Adipose tissue (tissue), 3 donors: ENCODE data around the gene LRRC4C. TPM values are rescaled to one million over a fixed set of nuclear protein-coding genes. Genes with fewer than 3 reads are reported as not detected.

Experiments used
- H3K27ac ChIP-seq: one replicate; pipeline ENCODE4 v1.5.1; 2013; ENCODE audit warnings: low read depth, low read length
- WGBS, 3 donors: extraction: QIAGEN DNeasy Blood & Tissue Kit; methylation state at CpG; one replicate each; pipeline ENCODE4 v1.1.7; 2013; 5-methylcytosine and 5-hydroxymethylcytosine counted together
- polyA plus RNA-seq, 3 donors: library from polyadenylated mRNA; stranded (reverse); fragments of 200-250 nt; gene quantifications; one replicate each; pipeline ENCODE4 v1.2.3, GENCODE V29; 2013
- donor health status: healthy with polysubstance abuse.
- donor health status: Bipolar disorder and iron deficiency.
- donor health status: healthy.

The LRRC4C gene
- polyA plus RNA-seq, 3 donors = 0.06 to 1.1 (median 0.74) TPM

GRCh38 chr11:41286751-41287150 is 172.7 kb downstream of the LRRC4C start:
- H3K27ac ChIP-seq = no peak overlapping the region

DNA sequence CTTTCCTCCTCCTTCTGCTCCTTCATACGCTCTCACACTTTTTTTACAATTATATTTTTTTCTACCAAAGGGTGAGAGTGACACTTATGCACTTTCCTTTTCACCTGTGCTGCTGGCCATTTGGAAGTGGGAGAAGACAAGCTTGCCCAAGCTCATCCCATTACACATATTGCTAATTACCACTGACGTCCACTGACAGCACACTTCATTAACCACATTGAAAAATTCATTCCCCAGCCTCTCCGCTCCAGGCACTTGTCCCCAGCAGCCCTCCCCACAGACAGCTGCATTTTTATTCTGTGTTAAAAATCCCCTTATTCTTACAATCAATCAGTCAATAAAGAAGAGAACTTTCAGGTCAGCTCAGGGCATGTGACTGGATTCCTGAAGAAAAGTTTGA is 175.1 kb downstream of the LRRC4C start:
- H3K27ac ChIP-seq = no peak overlapping the region
- whole genome bisulfite sequencing, 3 donors = 60 to 82% (median 75%) methylated on average over 3 of the region's 3 CpGs

GRCh38 chr11:41283191-41283930 is 176.1 kb downstream of the LRRC4C start:
- 64 to 78% (median 74%) methylated on average over 6 of the region's 6 CpGs for WGBS, 3 donors

DNA sequence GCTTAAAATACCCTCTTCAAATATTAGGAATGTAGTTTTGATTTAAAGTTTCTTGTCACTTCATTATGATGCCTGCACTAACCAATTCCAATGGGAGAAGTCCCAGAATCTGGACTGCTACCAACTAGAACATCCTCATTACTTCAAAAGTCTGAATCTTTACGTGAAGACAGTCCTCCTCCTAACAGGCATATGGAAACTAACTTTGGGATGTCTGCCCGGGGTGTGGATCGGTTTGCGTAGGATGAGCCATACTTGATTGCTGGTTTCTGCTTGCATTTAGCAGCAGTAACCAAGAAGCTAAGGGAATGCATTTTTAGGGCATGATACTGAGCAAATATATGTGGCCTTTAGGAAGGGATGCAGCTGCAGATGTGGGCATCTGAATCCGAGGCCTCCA is 177.1 kb downstream of the LRRC4C start:
- H3K27ac ChIP-seq = no peak overlapping the region
- WGBS, 3 donors = 59 to 72% (median 60%) methylated on average over 5 of the region's 5 CpGs

More at GRCh38 chr11:41283191-41283930, 176.1 kb downstream of the LRRC4C start:
- no peak overlapping the region for H3K27ac ChIP-seq

DNA sequence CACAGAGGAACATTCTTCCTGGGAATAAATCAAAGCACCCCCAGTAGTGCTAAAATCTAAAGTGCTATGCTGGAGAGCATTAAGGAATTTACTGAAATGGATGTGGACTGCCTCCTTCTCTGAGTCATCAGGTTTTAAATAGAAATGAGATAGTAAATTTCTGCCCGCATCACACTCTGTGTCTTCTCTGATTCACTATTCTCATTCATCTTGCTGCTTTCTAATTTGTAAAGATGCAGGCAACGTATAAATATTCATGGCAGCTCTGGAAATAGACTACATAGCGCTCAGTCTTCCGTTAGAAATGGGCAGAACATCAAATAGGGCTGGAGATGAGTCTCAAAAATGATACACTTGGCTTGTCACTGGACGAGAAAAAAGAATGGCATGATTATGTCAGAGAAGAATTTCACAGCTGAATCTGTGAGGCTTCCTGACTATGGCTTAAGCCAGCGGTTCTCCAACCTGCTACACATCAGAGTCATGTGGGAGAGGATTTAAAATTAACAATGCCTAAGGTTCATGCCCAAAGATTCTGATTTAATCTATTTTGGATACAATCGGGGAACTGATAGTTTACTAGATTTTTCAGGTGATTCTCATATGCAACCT is 178.2 kb downstream of the LRRC4C start:
- 54 to 64% (median 57%) methylated on average over 7 of the region's 7 CpGs for WGBS, 3 donors
- no peak overlapping the region for H3K27ac ChIP-seq

DNA sequence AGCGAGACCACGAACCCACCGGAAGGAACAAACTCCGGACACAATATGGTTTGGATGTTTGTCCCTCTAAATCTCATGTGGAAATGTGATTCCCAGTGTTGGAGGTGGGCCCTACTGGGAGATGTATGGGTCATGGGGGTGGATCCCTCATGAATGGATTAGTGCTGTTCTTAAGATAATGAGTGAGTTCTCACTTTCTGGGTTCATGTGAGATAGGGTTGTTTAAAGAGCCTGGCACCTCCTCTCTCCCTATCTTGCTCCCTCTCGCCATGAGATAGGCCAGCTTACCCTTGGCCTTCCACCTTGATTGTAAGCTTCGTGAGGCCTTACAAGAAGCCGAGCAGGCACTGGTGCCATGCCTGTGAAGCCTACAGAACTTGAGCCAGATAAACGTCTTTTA is 184.6 kb downstream of the LRRC4C start:
- H3K27ac ChIP-seq = no peak overlapping the region
- 76 to 89% (median 86%) methylated on average over 8 of the region's 8 CpGs for WGBS, 3 donors

DNA sequence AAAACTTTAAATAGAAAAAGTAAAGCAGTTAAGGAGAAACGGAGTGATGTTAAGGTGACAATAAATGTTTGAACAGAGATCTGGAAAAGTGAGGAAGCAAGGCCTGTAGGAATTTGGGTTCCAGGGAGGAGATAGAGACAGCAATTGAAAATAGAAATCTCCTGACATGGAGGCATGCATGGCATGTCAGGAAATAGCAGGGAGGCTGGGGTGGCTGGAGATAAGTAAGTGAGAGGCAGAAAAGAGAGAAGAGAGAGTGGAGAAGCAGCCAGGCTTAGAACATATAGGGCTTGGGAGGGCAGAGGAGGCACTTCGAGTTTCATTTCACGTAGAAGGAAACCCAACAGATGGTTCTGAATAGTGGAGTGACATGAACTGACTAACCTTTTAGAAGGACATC is 185.5 kb downstream of the LRRC4C start:
- WGBS, 3 donors = 76 to 89% (median 83%) methylated on average over 3 of the region's 3 CpGs
- H3K27ac ChIP-seq = no peak overlapping the region

DNA sequence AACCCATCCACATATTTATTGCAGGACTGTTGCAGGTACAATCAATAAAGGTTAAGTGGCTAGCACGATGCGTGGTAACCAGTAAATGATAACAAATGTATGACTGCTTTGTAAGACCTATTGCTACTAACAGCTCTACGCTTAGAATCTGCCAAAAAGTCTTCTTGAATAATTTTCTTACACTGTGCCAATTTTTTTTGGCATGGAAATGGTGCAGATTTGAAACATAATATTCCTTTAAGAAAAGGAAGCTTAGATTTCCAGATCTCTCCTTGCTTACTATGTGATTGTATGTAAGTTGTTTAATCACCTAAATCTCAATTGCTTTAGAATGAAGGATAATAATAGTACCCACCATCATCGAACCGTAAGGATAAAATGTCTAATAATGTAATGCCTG is 192.0 kb downstream of the LRRC4C start:
- WGBS, 3 donors = 28 to 60% (median 54%) methylated on average over 5 of the region's 5 CpGs
- H3K27ac ChIP-seq = no peak overlapping the region

DNA sequence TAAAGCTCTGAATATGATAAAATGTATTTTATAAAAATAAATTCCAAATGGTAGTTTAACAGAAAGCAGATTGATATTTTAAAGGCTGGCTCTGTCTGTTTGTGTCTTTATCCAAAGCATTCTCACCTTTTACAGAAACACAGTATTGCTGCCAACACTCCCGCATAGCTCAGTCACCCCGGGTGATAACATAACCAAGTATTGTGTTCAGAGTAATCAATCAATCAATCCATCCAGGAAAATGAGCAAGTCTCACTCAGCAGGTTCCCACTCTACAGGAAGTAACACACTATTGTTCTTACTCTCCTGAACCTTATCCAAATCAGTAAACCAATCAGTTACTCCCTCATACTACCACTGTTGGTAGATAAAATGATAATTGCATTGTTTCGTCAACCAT is 203.4 kb downstream of the LRRC4C start:
- no peak overlapping the region for H3K27ac ChIP-seq
- WGBS, 3 donors = 34 to 68% (median 56%) methylated on average over 3 of the region's 3 CpGs

- WGBS, 3 donors = 36 to 53% (median 47%) methylated on average over 2 of the region's 2 CpGs
- H3K27ac ChIP-seq = no peak overlapping the region
Measured at GRCh38 chr11:41254966-41255365, 204.5 kb downstream of the LRRC4C start.

- 41 to 57% (median 52%) methylated on average over 2 of the region's 2 CpGs for WGBS, 3 donors
- no peak overlapping the region for H3K27ac ChIP-seq
Measured at GRCh38 chr11:41250408-41250935, 209.0 kb downstream of the LRRC4C start.

GRCh38 chr11:41247621-41248020 is 211.8 kb downstream of the LRRC4C start:
- no peak overlapping the region for H3K27ac ChIP-seq
- WGBS, 3 donors = 70 to 72% (median 72%) methylated on average over 5 of the region's 5 CpGs

- 74 to 90% (median 79%) methylated on average over 5 of the region's 5 CpGs for WGBS, 3 donors
- no peak overlapping the region for H3K27ac ChIP-seq
Measured at GRCh38 chr11:41246399-41246745, 213.1 kb downstream of the LRRC4C start.

- no peak overlapping the region for H3K27ac ChIP-seq
- 80 to 91% (median 86%) methylated on average over 10 of the region's 10 CpGs for WGBS, 3 donors
Measured at GRCh38 chr11:41245704-41246398, 213.6 kb downstream of the LRRC4C start.

GRCh38 chr11:41245184-41245583 is 214.3 kb downstream of the LRRC4C start:
- WGBS, 3 donors = 74 to 80% (median 78%) methylated on average over 10 of the region's 10 CpGs
- no peak overlapping the region for H3K27ac ChIP-seq

GRCh38 chr11:41237382-41237781 is 222.1 kb downstream of the LRRC4C start:
- H3K27ac ChIP-seq = no peak overlapping the region
- WGBS, 3 donors = 30 to 45% (median 42%) methylated on average over 6 of the region's 6 CpGs

DNA sequence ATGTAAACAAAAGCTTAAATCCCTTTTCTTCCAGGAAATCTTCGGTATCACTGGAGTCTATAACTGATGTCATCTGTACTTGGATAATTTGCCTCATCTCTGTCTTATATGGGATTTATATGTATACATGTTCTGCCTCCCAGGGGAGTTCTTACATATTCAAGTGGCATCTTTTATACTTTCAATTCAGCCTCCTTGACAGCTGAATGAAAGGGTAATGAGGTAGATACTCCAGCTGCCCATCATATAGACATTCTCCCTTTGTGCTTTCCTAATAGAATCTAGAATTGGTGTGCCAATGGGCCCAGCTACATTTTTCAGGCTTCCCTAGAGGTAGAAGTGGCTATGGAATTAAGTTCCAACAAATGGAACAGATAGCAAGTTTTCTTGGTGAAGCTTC is 223.8 kb downstream of the LRRC4C start:
- WGBS, 3 donors = 74 to 94% (median 84%) methylated on average over 1 of the region's 1 CpG
- no peak overlapping the region for H3K27ac ChIP-seq

- WGBS, 3 donors = 48 to 61% (median 58%) methylated on average over 3 of the region's 3 CpGs
- H3K27ac ChIP-seq = no peak overlapping the region
Measured at GRCh38 chr11:41225856-41226633, 233.4 kb downstream of the LRRC4C start.

DNA sequence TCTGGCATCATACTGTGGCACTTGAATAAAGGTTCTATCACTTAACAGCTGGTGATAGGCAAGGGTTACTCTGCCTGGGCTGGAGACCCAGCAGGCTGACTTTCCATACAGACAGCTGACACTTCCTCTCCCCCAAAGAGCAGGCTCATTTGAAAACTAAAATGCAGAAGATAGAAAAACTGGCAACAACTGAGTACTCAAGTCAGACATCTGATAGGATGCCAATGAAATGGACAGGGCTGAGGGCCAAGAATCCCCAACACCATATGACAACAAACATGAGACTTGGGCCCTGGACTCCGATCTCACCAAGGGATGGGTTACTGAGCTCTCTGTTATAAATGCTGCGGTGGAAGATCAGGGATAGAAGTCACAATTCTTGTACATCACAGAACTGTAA is 237.2 kb downstream of the LRRC4C start:
- no peak overlapping the region for H3K27ac ChIP-seq
- WGBS, 3 donors = 63 to 80% (median 72%) methylated on average over 2 of the region's 2 CpGs
